ENCODE data around the gene SMIM11.

Gene SMIM11

GRCh38 chr21:34348890-34349519 lies 26.3 kb upstream of the SMIM11 start:
- TF ChIP-seq CTCF (IDR thresholded peaks at IDR 0.05; ENCODE audit: insufficient read depth, low read length, poor library complexity, severe bottlenecking) = no peak
- Histone ChIP-seq H3K27me3 (replicated peaks; ENCODE audit: control insufficient read depth, insufficient read depth, low read length) (no peaks in the 10 kb centered on the region; the same call in 1 of the 2 replicates), H3K4me3 (replicated peaks; ENCODE audit: low read depth, low read length) (no peak overlapping the region), H3K36me3 (ENCODE audit: control insufficient read depth, insufficient read depth, low read length) (no peaks in the 10 kb centered on the region)
- no peak for DNase-seq (ENCODE audit: extremely low read depth, insufficient read length)

GRCh38 chr21:34351786-34352241 lies 23.5 kb upstream of the SMIM11 start:
- peak; percentile 19 for DNase-seq (ENCODE audit: extremely low read depth, insufficient read length)
- Histone ChIP-seq H3K4me3 (replicated peaks; ENCODE audit: low read depth, low read length) (no peak overlapping the region), H3K36me3 (ENCODE audit: control insufficient read depth, insufficient read depth, low read length) (no peaks in the 10 kb centered on the region), H3K27me3 (replicated peaks; ENCODE audit: control insufficient read depth, insufficient read depth, low read length) (no peaks in the 10 kb centered on the region; the same call in 1 of the 2 replicates)
- peak; percentile 69 for TF ChIP-seq CTCF (IDR thresholded peaks at IDR 0.05; ENCODE audit: insufficient read depth, low read length, poor library complexity, severe bottlenecking)

GRCh38 chr21:34352556-34352955 lies 22.8 kb upstream of the SMIM11 start:
- TF ChIP-seq CTCF (IDR thresholded peaks at IDR 0.05; ENCODE audit: insufficient read depth, low read length, poor library complexity, severe bottlenecking) = no peak
- no peaks in the 10 kb centered on the region; the same call in 1 of the 2 replicates for H3K27me3 ChIP-seq (replicated peaks; ENCODE audit: control insufficient read depth, insufficient read depth, low read length)
- DNase-seq (ENCODE audit: extremely low read depth, insufficient read length) = no peak
- H3K4me3 ChIP-seq (replicated peaks; ENCODE audit: low read depth, low read length) = no peak overlapping the region
- H3K36me3 ChIP-seq (ENCODE audit: control insufficient read depth, insufficient read depth, low read length) = no peaks in the 10 kb centered on the region

- TF ChIP-seq CTCF (IDR thresholded peaks at IDR 0.05; ENCODE audit: insufficient read depth, low read length, poor library complexity, severe bottlenecking) = no peak
- H3K4me3 ChIP-seq (replicated peaks; ENCODE audit: low read depth, low read length) = no peak overlapping the region
- no peaks in the 10 kb centered on the region for H3K36me3 ChIP-seq (ENCODE audit: control insufficient read depth, insufficient read depth, low read length)
- DNase-seq (ENCODE audit: extremely low read depth, insufficient read length) = no peak
- no peaks in the 10 kb centered on the region; the same call in 1 of the 2 replicates for H3K27me3 ChIP-seq (replicated peaks; ENCODE audit: control insufficient read depth, insufficient read depth, low read length)
Observed at GRCh38 chr21:34353182-34353581, 22.1 kb upstream of the SMIM11 start.

- TF ChIP-seq CTCF (IDR thresholded peaks at IDR 0.05; ENCODE audit: insufficient read depth, low read length, poor library complexity, severe bottlenecking) = no peak
Observed at GRCh38 chr21:34354836-34355235, 20.5 kb upstream of the SMIM11 start.

More at GRCh38 chr21:34354836-34355235, 20.5 kb upstream of the SMIM11 start:
- Histone ChIP-seq H3K4me3 (replicated peaks; ENCODE audit: low read depth, low read length) (no peak overlapping the region), H3K27me3 (replicated peaks; ENCODE audit: control insufficient read depth, insufficient read depth, low read length) (no peaks in the 10 kb centered on the region; the same call in 1 of the 2 replicates), H3K36me3 (ENCODE audit: control insufficient read depth, insufficient read depth, low read length) (no peaks in the 10 kb centered on the region)
- no peak for DNase-seq (ENCODE audit: extremely low read depth, insufficient read length)

Measured in GM06990 (cell line).